HEK293 (cell line): ENCODE results near the gene SLC38A3.

Source experiments
- CTCF ChIA-PET: fragments of 350-600 bp; formaldehyde crosslinking; extraction: SDS; loops from one replicate; lab custom pipeline; 2021; ENCODE audit warnings: antibody characterized with exemption; lab: Yijun Ruan, JAX
- POLR2A ChIA-PET: fragments of 300-600 bp; formaldehyde crosslinking; extraction: SDS; loops from one replicate; lab custom pipeline; 2020; ENCODE audit warnings: antibody characterized with exemption, inconsistent platforms; lab: Yijun Ruan, JAX
- H3K27ac ChIP-seq: fragments of 200-500 bp; sonication (Bioruptor generic); 2 replicates; pipeline ENCODE4 v1.5.1; 2014; ENCODE audit warnings: low read depth, low read length, control low read depth, inconsistent platforms; ENCODE audit errors: extremely low read depth
- H3K36me3 ChIP-seq, 2 experiments: fragments of 200-500 bp in 1 of 2; sonication (Bioruptor generic) in 1 of 2; 1 replicate in 1 of 2; 2 replicates in 1 of 2; pipeline ENCODE4 v1.5.1; 2014 to 2017; ENCODE audit warnings: inconsistent platforms in 2 of 2, low read length in 2 of 2; ENCODE audit not compliant: control insufficient read depth in 2 of 2, insufficient read depth in 1 of 2
- H3K4me1 ChIP-seq: fragments of 200-500 bp; sonication (Bioruptor generic); 2 replicates; pipeline ENCODE4 v1.5.1; 2014; ENCODE audit warnings: mild to moderate bottlenecking, low read length, inconsistent platforms; ENCODE audit not compliant: control insufficient read depth, insufficient read depth
- H3K4me3 ChIP-seq: 2 replicates; pipeline ENCODE4 v1.5.1; 2011; ENCODE audit warnings: low read depth, mild to moderate bottlenecking, control low read depth, low read length, moderate library complexity
- H3K9me3 ChIP-seq: fragments of 200-500 bp; sonication (Bioruptor generic); 2 replicates; pipeline ENCODE4 v1.5.1; 2014; ENCODE audit warnings: low read depth, low read length, inconsistent platforms; ENCODE audit not compliant: control insufficient read depth, insufficient read depth
- GLIS1 ChIP-seq: fragments of 450-650 bp; formaldehyde crosslinking; IDR thresholded peaks from 2 replicates; pipeline ENCODE4 v1.5.1; 2016; ENCODE audit warnings: missing biosample characterization, missing genetic modification characterization
- INSM2 ChIP-seq: fragments of 450-650 bp; formaldehyde crosslinking; IDR thresholded peaks from 2 replicates; pipeline ENCODE4 v1.5.1; 2016; ENCODE audit warnings: missing biosample characterization, missing genetic modification characterization
- KLF1 ChIP-seq: fragments of 450-650 bp; formaldehyde crosslinking; IDR thresholded peaks from 2 replicates; pipeline ENCODE4 v1.5.1; 2016; ENCODE audit warnings: missing biosample characterization, missing genetic modification characterization
- OSR2 ChIP-seq: fragments of 450-650 bp; formaldehyde crosslinking; IDR thresholded peaks from 2 replicates; pipeline ENCODE4 v1.5.1; 2016; ENCODE audit warnings: missing biosample characterization, missing genetic modification characterization
- ZBTB20 ChIP-seq: fragments of 450-650 bp; formaldehyde crosslinking; IDR thresholded peaks from 2 replicates; pipeline ENCODE4 v1.5.1; 2016; ENCODE audit warnings: missing biosample characterization, missing genetic modification characterization
- ZNF148 ChIP-seq: fragments of 450-650 bp; formaldehyde crosslinking; IDR thresholded peaks from 2 replicates; pipeline ENCODE4 v1.5.0; 2017; ENCODE audit warnings: missing biosample characterization, missing genetic modification characterization, borderline replicate concordance
- ZNF202 ChIP-seq: fragments of 450-650 bp; formaldehyde crosslinking; IDR thresholded peaks from 2 replicates; pipeline ENCODE4 v1.5.1; 2016; ENCODE audit warnings: missing biosample characterization, missing genetic modification characterization, borderline replicate concordance
- ZNF266 ChIP-seq: fragments of 450-650 bp; formaldehyde crosslinking; IDR thresholded peaks from 2 replicates; pipeline ENCODE4 v1.5.1; 2016; ENCODE audit warnings: missing biosample characterization, missing genetic modification characterization, low read depth
- ZNF391 ChIP-seq: fragments of 450-650 bp; formaldehyde crosslinking; IDR thresholded peaks from 2 replicates; pipeline ENCODE4 v1.5.1; 2016; ENCODE audit warnings: low read depth, missing biosample characterization, missing genetic modification characterization, borderline replicate concordance
- ZNF416 ChIP-seq: fragments of 450-650 bp; formaldehyde crosslinking; IDR thresholded peaks from 2 replicates; pipeline ENCODE4 v1.5.1; 2016; ENCODE audit warnings: missing biosample characterization, missing genetic modification characterization
- ZNF596 ChIP-seq: fragments of 450-650 bp; IDR thresholded peaks from 2 replicates; pipeline ENCODE4 v1.5.0; 2018; ENCODE audit warnings: missing biosample characterization, mild to moderate bottlenecking, missing genetic modification characterization, moderate library complexity
- ZNF610 ChIP-seq: fragments of 450-650 bp; formaldehyde crosslinking; IDR thresholded peaks from 2 replicates; pipeline ENCODE4 v1.5.1; 2016; ENCODE audit warnings: missing biosample characterization, missing genetic modification characterization, borderline replicate concordance
- ZNF624 ChIP-seq: fragments of 450-650 bp; formaldehyde crosslinking; IDR thresholded peaks from 2 replicates; pipeline ENCODE4 v1.5.1; 2017; ENCODE audit warnings: missing biosample characterization, missing genetic modification characterization
- ZNF626 ChIP-seq: fragments of 450-650 bp; sonication (Bioruptor Pico); formaldehyde crosslinking; IDR thresholded peaks from 2 replicates; pipeline ENCODE4 v1.5.1; 2018; ENCODE audit warnings: missing biosample characterization, missing genetic modification characterization, inconsistent platforms
- ZNF639 ChIP-seq: fragments of 450-650 bp; formaldehyde crosslinking; IDR thresholded peaks from 2 replicates; pipeline ENCODE4 v1.5.1; 2016; ENCODE audit warnings: missing biosample characterization, missing genetic modification characterization
- ZNF747 ChIP-seq: fragments of 450-650 bp; formaldehyde crosslinking; IDR thresholded peaks from 2 replicates; pipeline ENCODE4 v1.5.1; 2016; ENCODE audit warnings: missing biosample characterization, missing genetic modification characterization
- TF ChIP-seq, protein P1 (sequence below): fragments of 450-650 bp; formaldehyde crosslinking; IDR thresholded peaks from 2 replicates; pipeline ENCODE4 v1.5.1; 2016; ENCODE audit warnings: missing biosample characterization, missing genetic modification characterization

SLC38A3 gene

GRCh38 chr3:50248387-50248786 lies 43.3 kb downstream of the SLC38A3 start:
- no peak for TF ChIP-seq ZNF596 (tag by site-specific recombination)
- peak; percentile 56 for TF ChIP-seq KLF1 (tag by site-specific recombination)
- peaks cover 0 to 21% of the 10 kb centered on the region in 2 experiments; a peak in 2 of 3 replicates for H3K36me3 ChIP-seq
- POLR2A ChIA-PET, result interaction anchor here (1.3 kb wide), 1 partner anchor 13 kb away, joined by 3 read pairs; the partner anchor contains the start of gene GNAI2
- no peak overlapping the region for H3K4me3 ChIP-seq
- H3K27ac ChIP-seq, result no peak overlapping the region
- CTCF ChIA-PET, result interaction anchor here (0.6 to 5.5 kb wide), 10 partner anchors 11 to 119 kb away, joined by 3 to 71 read pairs (median 4); partner anchors contain the start of genes GNAI2 and GNAT1
- no peaks in the 10 kb centered on the region for H3K9me3 ChIP-seq
- H3K4me1 ChIP-seq, result 0 out of 2 replicates have a peak, but pooled peaks cover 4% of the 10 kb centered on the region

- ChIA-PET CTCF (interaction anchor here (0.8 to 5.5 kb wide), 4 partner anchors 21 to 103 kb away, joined by 4 to 71 read pairs (median 4); partner anchors contain the start of gene GNAT1), POLR2A (interaction anchor here (1.2 kb wide), 1 partner anchor 22 kb away, joined by 3 read pairs; no protein-coding TSS in a partner anchor)
- Histone ChIP-seq H3K9me3 (no peaks in the 10 kb centered on the region), H3K4me1 (0 out of 2 replicates have a peak, but pooled peaks cover 4% of the 10 kb centered on the region), H3K4me3 (no peak overlapping the region), H3K27ac (no peak overlapping the region), H3K36me3 (peaks cover 0 to 26% of the 10 kb centered on the region in 2 experiments; a peak in 2 of 3 replicates)
- TF ChIP-seq, protein P1, sequence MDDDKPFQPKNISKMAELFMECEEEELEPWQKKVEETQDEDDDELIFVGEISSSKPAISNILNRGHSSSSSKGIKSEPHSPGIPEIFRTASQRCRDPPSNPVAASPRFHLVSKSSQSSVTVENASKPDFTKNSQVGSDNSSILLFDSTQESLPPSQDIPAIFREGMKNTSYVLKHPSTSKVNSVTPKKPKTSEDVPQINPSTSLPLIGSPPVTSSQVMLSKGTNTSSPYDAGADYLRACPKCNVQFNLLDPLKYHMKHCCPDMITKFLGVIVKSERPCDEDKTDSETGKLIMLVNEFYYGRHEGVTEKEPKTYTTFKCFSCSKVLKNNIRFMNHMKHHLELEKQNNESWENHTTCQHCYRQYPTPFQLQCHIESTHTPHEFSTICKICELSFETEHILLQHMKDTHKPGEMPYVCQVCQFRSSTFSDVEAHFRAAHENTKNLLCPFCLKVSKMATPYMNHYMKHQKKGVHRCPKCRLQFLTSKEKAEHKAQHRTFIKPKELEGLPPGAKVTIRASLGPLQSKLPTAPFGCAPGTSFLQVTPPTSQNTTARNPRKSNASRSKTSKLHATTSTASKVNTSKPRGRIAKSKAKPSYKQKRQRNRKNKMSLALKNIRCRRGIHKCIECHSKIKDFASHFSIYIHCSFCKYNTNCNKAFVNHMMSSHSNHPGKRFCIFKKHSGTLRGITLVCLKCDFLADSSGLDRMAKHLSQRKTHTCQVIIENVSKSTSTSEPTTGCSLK (tag by site-specific recombination), result no peak
- TF ChIP-seq ZNF626 (tag by site-specific recombination), result no peak
- no peak for TF ChIP-seq ZNF624 (tag by site-specific recombination)
- no peak for TF ChIP-seq GLIS1 (tag by site-specific recombination)
- TF ChIP-seq ZNF610 (tag by site-specific recombination), result no peak
- no peak for TF ChIP-seq INSM2 (tag by site-specific recombination)
These were observed 44.4 kb downstream of the SLC38A3 start for GRCh38 chr3:50249457-50249856.

DNA sequence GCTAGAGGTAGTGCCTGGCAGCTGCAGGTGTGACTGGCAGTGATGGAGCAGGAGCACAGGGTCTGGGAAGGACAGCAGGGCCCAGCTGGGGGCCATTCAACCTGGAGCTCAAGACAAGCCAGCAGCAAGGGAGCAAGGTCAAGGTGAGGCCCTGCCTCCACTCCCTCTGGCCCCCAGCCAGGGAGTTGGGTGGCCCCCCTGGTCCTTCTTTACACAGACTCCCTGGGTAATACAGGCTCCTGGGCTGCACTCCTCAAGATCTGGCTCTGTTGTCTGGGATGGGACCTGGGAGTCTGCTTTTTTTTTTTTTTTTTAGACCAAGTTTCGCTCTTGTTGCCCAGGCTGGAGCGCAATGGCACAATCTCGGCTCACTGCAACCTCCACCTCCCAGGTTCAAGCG lies 45.4 kb downstream of the SLC38A3 start:
- no peak overlapping the region for H3K27ac ChIP-seq
- POLR2A ChIA-PET, result interaction anchor here (0.6 to 1.2 kb wide), 3 partner anchors 23 to 558 kb away, joined by 3 to 9 read pairs (median 8); no protein-coding TSS in a partner anchor
- TF ChIP-seq ZNF266 (tag by site-specific recombination) (no peak), ZBTB20 (peak; percentile 75), ZNF202 (no peak), GLIS1 (tag by site-specific recombination) (peak; percentile 69), ZNF416 (tag by site-specific recombination) (no peak), ZNF639 (tag by site-specific recombination) (no peak), ZNF391 (tag by site-specific recombination) (no peak), ZNF747 (tag by site-specific recombination) (no peak), ZNF148 (tag by site-specific recombination) (no peak), OSR2 (tag by site-specific recombination) (no peak)
- no peaks in the 10 kb centered on the region for H3K9me3 ChIP-seq
- no peak overlapping the region for H3K4me3 ChIP-seq
- H3K36me3 ChIP-seq, result peaks cover 0 to 30% of the 10 kb centered on the region in 2 experiments; a peak in 2 of 3 replicates
- 0 out of 2 replicates have a peak, but pooled peaks cover 4% of the 10 kb centered on the region for H3K4me1 ChIP-seq
- CTCF ChIA-PET, result interaction anchor here (1.0 to 5.5 kb wide), 3 partner anchors 24 to 56 kb away, joined by 3 to 71 read pairs (median 5); partner anchors contain the start of gene GNAT1
